A549 treated with GW870086 at 1 μM for 4 hours (cell line): Measurements from ENCODE around the gene XAGE5. TPM values are rescaled to one million over a fixed set of nuclear protein-coding genes. Genes with fewer than 3 reads are reported as not detected.

ENCODE experiments used
- total RNA-seq: library from RNA; stranded (reverse); fragments of 200-300 nt; extraction: Qiagen RNA extraction; gene quantifications from 5 replicates; pipeline ENCODE4 v1.2.3, GENCODE V29; 2022; ENCODE audit warnings: low read depth

The XAGE5 gene
- not detected in 5 replicates for total RNA-seq

GRCh38 chrX:52811065-52811625 is at the start of gene XAGE5:
Gene XAGE5, plus strand, starts transcription at chrX:52811287. Its CDS starts 1,280 bp downstream, at chrX:52812567.

GRCh38 chrX:52797327-52797726 is 13.8 kb upstream of the XAGE5 start, which contains the start of gene SPANXN5:
Gene SPANXN5, minus strand, starts transcription at chrX:52797427. Its CDS starts 79 bp downstream, at chrX:52797348.

Other genes starting within 250 kb of the XAGE5 start
- not detected in 5 replicates for gene SSX7, start 156.4 kb upstream of the XAGE5 start, total RNA-seq
- not detected in 5 replicates for gene SSX2, start 104.1 kb upstream of the XAGE5 start, total RNA-seq
- not detected in 5 replicates for gene SSX2B, start 60.0 kb upstream of the XAGE5 start, total RNA-seq
- gene SPANXN5, start 13.9 kb upstream of the XAGE5 start, total RNA-seq: not detected in 5 replicates
- not detected in 5 replicates for gene XAGE3, start 56.8 kb downstream of the XAGE5 start, total RNA-seq
- gene FAM156B, start 86.0 kb downstream of the XAGE5 start, total RNA-seq: 9.0 to 16.0 TPM (median 9.6 TPM) in 5 replicates
- 11.9 to 21.1 TPM (median 15.8 TPM) in 5 replicates for gene FAM156A, start 147.2 kb downstream of the XAGE5 start, total RNA-seq
- gene GPR173, start 237.5 kb downstream of the XAGE5 start, total RNA-seq: not detected in 5 replicates